ENCODE data around the gene MCEMP1.

MCEMP1 gene

DNA sequence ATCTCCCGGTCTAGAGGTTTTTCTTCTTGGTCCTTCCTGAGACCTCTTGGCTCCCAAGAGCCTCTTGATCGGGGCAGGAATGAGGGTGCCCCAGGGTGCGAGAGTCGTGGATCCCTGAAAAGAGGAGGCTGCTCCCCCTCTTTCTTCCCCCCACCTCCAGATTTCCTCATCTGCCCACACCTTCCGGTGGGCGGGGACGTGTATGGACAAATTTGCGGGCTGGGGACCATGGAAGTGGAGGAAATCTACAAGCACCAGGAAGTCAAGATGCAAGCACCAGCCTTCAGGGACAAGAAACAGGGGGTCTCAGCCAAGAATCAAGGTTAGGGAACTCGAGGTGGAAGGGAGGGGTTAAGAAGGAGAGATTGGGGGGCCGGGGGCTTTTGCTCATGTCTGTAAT lies at the start of gene MCEMP1:
Gene MCEMP1, plus strand, starts transcription at position 237 of the 400 bp plus-strand sequence. Its CDS starts 31 bp downstream, at position 268.
- no peak for TF ChIP-seq ZNF274 (IDR thresholded peaks at IDR 0.05; ENCODE audit: low read depth, low read length)
- H3K4me3 ChIP-seq (ENCODE audit: low read length) = no peak within 1 kb of the TSS

- TF ChIP-seq ZNF274 (IDR thresholded peaks at IDR 0.05; ENCODE audit: low read depth, low read length) = no peak
- H3K4me3 ChIP-seq (ENCODE audit: low read length) = no peak overlapping the region
Observed at GRCh38 chr19:7627166-7627565, 49.7 kb upstream of the MCEMP1 start.

- no peak for TF ChIP-seq ZNF274 (IDR thresholded peaks at IDR 0.05; ENCODE audit: low read depth, low read length)
- H3K4me3 ChIP-seq (ENCODE audit: low read length) = peak overlapping the region; percentile 82
Observed at GRCh38 chr19:7628589-7629311, 48.1 kb upstream of the MCEMP1 start.

DNA sequence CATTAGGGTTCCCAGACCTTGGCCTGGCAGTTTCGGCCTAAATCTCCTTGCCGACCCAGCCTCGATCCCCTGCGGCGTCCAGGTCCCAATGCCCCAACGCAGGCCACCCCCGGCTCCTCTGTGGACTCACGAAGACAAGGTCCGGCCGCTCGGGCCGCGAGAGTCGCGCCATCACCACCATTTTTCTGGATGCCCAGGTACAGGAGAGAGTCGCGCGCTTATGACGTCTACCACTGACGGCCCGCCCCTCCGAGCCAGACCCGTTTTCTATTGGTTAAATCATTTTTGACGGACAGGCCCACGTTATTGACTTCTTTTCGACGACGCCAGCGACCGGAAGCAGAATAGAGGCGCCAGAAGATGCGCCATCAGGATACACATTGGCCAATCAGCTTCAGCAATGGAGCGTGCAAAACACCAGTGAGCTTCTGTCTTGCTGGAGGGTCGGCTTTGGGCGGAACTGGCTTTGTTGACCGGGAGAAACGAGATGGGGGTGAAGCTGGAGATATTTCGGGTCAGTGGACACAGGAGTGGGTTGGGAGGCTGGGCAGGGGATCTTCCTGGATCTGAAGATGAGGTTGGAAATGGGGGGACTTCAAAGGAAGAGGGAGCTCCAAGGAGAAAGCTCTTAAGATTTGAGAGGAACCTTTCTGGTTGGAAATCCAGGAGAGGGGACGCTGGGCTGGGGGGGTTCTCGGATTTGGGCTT lies 47.4 kb upstream of the MCEMP1 start, which contains the start of the genes PET100 and XAB2:
Gene PET100, plus strand, starts transcription at position 447 of the 708 bp plus-strand sequence. Its CDS starts 41 bp downstream, at position 488.
Gene XAB2, minus strand, starts transcription at position 199 of the 708 bp plus-strand sequence. Its CDS starts 18 bp downstream, at position 181.
- peak within 1 kb of the TSS; percentile 90 for H3K4me3 ChIP-seq (ENCODE audit: low read length)
- TF ChIP-seq ZNF274 (IDR thresholded peaks at IDR 0.05; ENCODE audit: low read depth, low read length) = no peak

GRCh38 chr19:7631577-7631976 lies 45.3 kb upstream of the MCEMP1 start:
- TF ChIP-seq ZNF274 (IDR thresholded peaks at IDR 0.05; ENCODE audit: low read depth, low read length) = no peak
- no peak overlapping the region for H3K4me3 ChIP-seq (ENCODE audit: low read length)

DNA sequence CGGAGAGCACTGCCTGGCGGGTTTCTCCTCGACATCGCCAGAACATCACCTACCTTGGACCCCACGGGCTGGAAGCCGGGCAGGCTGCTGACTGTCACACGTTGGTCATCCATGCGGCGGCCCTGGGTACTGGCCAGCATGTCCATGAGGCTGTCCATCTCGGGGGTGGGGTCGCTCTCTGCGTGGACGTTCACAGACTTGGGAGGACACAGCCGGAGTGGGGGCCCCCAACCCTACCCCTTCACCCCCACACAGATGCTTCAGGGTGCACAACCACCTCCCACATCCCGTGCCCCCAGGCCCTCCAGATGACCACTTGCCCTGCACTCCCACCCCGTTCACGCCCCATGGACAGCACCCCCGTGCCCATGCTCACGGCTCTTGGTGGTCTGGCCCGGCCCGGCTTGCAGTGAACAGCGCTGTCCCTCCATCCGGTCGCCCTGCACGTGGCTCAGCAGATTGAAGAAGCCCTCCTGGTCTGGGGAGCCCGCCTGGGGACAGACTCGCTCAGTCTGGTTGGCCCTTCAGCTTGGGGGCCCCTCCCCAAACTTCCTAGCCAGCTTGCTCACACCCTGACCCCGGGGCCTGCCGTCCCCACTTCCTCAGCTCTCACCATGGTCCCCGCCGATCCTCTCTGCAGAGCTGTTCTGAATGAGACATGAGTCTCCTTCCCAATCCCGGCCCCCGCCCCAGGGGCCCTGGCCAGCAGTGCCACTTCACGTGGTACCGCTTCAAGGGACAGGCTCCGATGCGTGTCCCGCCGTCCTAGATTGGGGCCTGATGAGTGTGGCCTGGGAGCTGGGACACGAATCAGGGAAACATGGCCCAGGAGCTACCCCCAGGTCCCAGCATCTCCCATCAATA lies 44.3 kb upstream of the MCEMP1 start:
- no peak for TF ChIP-seq ZNF274 (IDR thresholded peaks at IDR 0.05; ENCODE audit: low read depth, low read length)
- H3K4me3 ChIP-seq (ENCODE audit: low read length) = no peak overlapping the region

DNA sequence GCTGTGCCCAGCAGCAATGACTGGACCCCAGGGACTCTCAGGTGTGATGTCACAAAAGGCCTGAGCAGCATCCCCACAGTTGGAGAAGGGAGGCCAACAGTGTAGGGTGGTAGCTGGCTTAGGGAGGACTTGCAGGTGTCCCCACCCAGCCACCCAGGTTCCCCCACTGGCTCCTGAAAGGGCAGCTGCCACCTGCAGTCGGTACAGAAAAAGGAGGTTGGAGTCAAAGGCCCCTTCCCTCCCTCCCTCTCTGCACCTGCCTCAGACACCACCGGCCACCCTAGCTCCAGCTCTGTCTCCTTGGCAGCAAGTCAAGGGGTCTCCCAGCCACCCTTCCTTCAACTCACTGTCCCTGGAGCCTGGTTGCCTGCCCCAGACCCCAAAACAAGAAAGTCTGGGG lies 43.2 kb upstream of the MCEMP1 start, which contains the start of gene PCP2:
Gene PCP2, minus strand, starts transcription at position 22 of the 400 bp plus-strand sequence. CDS start 262 bp downstream, outside the sequence.
- H3K4me3 ChIP-seq (ENCODE audit: low read length) = no peak within 1 kb of the TSS
- TF ChIP-seq ZNF274 (IDR thresholded peaks at IDR 0.05; ENCODE audit: low read depth, low read length) = no peak

GRCh38 chr19:7635670-7636069 lies 41.2 kb upstream of the MCEMP1 start:
- H3K4me3 ChIP-seq (ENCODE audit: low read length) = no peak overlapping the region

DNA sequence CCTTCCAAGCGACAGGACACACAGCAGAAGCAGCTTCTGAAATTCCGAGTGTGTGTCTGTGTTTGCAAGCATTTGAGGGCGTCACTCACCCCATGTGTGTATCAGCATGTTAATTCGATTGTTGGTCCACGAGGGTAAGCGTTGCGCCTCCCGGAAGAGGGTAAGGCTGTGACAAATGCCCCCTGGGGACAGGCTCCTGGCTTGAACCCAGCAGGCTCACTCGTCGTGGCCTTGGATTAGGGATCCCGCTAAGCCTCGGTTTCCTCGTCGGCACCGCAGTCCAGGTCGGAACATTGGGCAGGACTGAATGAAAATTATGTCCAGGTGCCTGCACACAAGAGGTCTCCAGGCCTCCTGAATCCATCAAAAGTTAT lies 40.6 kb upstream of the MCEMP1 start:
- peak overlapping the region; percentile 45; the same call in 1 of the 2 replicates for H3K4me3 ChIP-seq (ENCODE audit: low read length)
- TF ChIP-seq ZNF274 (IDR thresholded peaks at IDR 0.05; ENCODE audit: low read depth, low read length) = no peak

More at GRCh38 chr19:7635670-7636069, 41.2 kb upstream of the MCEMP1 start:
- TF ChIP-seq ZNF274 (IDR thresholded peaks at IDR 0.05; ENCODE audit: low read depth, low read length) = no peak

DNA sequence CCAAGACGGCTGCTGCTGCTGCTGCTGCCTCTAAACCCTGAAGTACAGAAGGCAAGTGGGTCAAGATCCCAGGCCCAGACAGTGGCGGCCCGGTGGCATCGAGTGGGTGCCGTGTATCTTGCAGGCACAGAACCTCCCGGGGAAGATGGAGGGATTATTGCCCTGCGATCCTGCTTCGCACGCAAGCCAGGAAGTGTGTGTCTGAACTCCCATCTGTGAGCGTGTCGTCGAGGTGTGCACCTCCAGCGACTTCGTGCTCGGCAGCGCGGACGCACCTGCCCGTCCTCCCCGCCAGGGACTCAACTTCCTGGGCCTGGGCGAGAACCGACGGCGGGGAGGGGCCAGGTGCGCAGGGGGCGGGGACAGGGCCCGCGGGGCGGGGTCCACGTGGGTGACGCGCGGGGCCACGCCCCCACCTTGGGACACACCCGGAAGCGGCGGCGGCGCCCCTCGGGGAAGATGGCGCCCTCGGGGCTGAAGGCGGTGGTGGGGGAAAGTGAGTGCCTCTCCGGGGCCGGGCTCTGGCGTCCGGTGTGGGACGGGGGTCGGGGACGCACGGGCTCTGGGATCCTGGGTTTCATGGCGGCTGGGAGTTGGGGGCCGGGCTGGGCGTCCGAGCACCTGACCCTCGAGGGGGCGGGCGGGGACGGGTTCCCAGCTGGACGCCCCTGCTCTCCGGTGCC lies 40.1 kb upstream of the MCEMP1 start, which contains the start of gene STXBP2:
Gene STXBP2, plus strand, starts transcription at position 420 of the 683 bp plus-strand sequence. Its CDS starts 40 bp downstream, at position 460.
- H3K4me3 ChIP-seq (ENCODE audit: low read length) = peak within 1 kb of the TSS; percentile 84
- TF ChIP-seq ZNF274 (IDR thresholded peaks at IDR 0.05; ENCODE audit: low read depth, low read length) = no peak

GRCh38 chr19:7637374-7638256 lies 39.3 kb upstream of the MCEMP1 start:
- no peak for TF ChIP-seq ZNF274 (IDR thresholded peaks at IDR 0.05; ENCODE audit: low read depth, low read length)
- peak overlapping the region; percentile 84 for H3K4me3 ChIP-seq (ENCODE audit: low read length)

- H3K4me3 ChIP-seq (ENCODE audit: low read length) = no peak overlapping the region
- TF ChIP-seq ZNF274 (IDR thresholded peaks at IDR 0.05; ENCODE audit: low read depth, low read length) = no peak
Observed at GRCh38 chr19:7638802-7639465, 38.0 kb upstream of the MCEMP1 start.

Data from GM08714 (cell line).